GM13976 (cell line): ENCODE measurements around the gene ZNF431.
"Not testable (repeated sequence)": the region's sequence is repeated elsewhere in the genome, so short reads cannot be mapped to it uniquely, and the experiment has no call there.

Experiments used
- DNase-seq: peaks from one replicate; pipeline ENCODE4 v3.0.0; 2012; ENCODE audit warnings: low spot score
- in situ Hi-C: fragments of 300-500 bp; cut with MboI; formaldehyde crosslinking; loops from one replicate; pipeline ENCODE4 v1.12.0; 2022; ENCODE audit warnings: low sequenced_read_pairs, mixed read lengths, inconsistent platforms; ENCODE audit not compliant: unreplicated experiment
- TF ChIP-seq, protein P1 (sequence below): IDR thresholded peaks from 2 replicates; pipeline ENCODE4 v1.5.1; 2012; ENCODE audit warnings: borderline replicate concordance, mild to moderate bottlenecking; ENCODE audit not compliant: insufficient read depth; ENCODE audit errors: extremely low read depth, missing control alignments, control extremely low read depth

The ZNF431 gene

DNA sequence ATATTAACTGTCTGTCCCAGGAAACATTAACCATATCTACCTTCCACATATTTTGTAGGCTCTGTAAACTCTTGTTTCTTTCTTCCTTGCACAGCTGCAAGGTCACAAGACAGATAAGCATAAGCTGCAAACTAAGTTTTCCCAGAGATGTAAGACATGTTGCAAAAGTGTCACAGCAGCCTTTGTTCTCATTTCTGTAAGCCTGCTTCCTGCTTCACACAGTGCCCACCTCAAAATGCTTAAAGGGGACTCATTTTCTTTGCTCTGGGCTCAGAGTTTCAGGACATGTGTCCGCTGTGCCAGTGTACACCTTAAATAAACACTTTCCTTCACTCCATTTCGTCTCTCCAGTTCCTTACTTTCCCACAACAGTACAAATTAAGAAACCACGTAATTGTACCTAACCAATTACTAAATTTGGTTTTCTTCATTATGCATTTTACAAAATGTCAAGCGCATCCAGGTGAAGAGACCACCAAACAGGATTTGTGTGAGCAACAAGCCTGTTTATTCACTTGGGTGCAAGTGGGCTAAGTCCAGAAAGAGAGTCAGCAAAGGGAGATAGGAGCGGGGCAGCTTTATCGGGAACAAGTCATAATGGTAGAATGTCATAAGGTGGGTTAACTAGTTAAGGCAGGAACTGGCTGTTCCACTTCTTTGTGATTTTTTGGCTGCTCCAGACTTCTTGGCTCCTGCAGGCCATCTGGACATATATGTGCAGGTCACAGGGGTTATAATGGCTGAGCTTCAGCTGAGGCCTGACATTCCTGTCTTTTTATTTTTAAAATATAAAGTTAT, 12.7 kb upstream of the ZNF431 start:
- TF ChIP-seq, protein P1, sequence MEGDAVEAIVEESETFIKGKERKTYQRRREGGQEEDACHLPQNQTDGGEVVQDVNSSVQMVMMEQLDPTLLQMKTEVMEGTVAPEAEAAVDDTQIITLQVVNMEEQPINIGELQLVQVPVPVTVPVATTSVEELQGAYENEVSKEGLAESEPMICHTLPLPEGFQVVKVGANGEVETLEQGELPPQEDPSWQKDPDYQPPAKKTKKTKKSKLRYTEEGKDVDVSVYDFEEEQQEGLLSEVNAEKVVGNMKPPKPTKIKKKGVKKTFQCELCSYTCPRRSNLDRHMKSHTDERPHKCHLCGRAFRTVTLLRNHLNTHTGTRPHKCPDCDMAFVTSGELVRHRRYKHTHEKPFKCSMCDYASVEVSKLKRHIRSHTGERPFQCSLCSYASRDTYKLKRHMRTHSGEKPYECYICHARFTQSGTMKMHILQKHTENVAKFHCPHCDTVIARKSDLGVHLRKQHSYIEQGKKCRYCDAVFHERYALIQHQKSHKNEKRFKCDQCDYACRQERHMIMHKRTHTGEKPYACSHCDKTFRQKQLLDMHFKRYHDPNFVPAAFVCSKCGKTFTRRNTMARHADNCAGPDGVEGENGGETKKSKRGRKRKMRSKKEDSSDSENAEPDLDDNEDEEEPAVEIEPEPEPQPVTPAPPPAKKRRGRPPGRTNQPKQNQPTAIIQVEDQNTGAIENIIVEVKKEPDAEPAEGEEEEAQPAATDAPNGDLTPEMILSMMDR, result no peak
- in situ Hi-C loops, result no loop called here
- no peak for DNase-seq

DNA sequence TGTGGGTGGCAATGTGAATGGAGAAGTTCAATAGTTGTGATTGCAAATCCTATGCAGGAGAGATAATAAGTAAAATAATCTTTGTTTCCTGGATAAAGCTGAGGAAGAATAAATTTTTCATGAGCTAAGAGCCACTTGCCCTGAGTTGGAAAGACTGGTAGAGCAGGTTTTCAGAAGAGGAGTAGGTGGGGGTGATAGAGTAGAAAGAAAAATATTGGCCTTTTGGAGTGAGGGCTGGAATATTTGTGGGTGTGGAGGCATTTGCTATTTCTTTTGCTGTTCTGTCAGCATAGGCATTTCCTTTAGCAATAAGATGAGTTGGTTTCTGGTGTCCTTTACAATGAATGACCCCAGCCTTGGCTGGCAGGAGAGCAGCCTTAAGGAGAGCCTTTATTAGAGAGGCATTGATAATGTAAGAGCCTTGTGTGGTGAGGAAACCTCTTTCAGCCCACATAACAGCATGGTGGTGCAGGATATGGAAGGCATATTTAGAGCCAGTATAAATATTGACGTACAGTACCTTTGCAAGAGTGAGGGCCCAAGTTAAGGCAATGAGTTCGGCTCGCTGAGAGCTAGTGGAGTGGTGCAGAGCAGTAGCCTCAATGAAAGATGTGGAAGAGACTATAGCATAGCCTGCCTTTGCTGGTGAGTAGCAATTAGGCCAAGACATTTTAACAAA, 11.6 kb upstream of the ZNF431 start:
- in situ Hi-C loops, result no loop called here
- TF ChIP-seq, protein P1, result no peak
- DNase-seq, result no peak

DNA sequence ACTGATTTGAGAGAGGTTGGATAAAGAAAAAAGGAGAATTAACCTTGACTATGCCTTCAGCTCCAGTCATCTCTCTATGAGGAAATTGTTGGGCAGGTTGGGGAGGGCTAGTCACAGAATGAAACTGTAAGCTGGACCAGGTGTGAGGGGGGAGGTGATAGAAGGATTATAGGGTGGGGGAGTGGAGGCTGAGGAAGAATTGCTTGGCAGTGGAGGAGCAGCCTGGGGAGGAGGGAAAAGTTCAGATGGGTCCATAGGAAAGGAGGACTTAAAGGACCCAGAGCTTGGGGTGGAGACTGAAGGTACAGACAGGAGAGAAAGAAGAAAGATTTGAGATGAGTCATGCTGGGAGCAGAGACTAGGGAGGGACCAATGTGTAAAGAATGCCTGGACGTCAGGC, 8.2 kb upstream of the ZNF431 start:
- in situ Hi-C loops, result no loop called here
- TF ChIP-seq, protein P1, result no peak
- DNase-seq, result no peak

DNA sequence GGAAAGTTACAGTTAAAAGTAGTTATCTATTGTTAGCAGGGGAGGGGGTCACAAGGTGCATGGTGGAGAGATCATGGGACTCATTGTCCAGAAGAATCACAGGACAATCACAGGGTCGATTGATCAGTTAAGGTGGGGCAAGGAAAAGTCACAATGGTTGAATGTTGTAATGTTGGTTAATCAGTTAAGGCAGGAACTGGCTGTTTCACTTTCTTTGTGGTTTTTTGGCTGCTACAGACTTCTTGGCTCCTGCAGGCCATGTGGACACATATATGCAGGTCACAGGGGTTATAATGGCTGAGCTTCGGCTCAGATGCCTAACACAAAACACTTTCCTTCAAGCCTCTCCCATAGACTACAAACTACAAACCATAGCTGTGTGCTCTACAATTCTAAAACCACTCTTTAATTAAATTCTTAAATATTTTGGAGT, 6.9 kb upstream of the ZNF431 start:
- no peak for DNase-seq
- TF ChIP-seq, protein P1, result no peak
- in situ Hi-C loops, result no loop called here

DNA sequence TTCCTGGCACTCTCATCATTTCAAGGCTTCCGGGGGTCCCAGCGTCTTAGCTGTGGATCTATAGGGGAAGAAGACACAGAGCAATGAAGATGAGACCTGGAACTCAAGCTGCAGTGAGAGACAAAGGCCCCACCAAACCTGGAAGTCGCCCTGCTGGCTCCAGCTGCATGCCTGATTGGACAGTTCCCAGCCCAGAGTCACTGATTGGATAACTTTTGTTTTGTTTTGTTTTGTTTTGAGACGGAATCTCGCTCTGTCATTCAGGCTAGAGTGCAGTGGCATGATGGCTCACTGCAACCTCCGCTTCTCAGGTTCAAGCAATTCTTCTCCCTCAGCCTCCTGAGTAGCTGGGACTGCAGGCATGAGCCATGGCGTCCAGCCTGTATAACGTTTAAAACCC, 6.4 kb upstream of the ZNF431 start:
- in situ Hi-C loops, result no loop called here
- TF ChIP-seq, protein P1, result no peak

DNA sequence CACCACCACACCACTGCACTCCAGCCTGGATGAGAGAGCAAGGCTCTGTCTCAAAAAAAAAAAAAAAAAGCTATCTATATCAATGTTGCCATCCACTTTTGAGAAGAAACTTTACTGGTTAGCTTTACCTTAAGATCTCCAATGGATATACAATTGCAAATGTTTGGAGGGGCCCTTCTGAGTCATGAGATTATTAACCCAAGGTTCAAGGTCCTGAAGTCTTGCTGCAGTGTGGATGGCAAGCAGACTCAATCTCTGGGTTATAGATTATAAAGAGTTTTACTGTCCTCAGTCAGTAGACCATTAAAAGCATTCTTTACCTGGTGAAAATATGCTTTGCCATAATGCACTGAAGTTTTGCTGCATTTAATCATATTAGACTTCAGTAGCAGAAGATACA, 3.7 kb upstream of the ZNF431 start:
- no peak for DNase-seq
- TF ChIP-seq, protein P1, result no peak
- in situ Hi-C loops, result no loop called here

More for the DNA sequence above, 6.4 kb upstream of the ZNF431 start:
- no peak for DNase-seq

DNA sequence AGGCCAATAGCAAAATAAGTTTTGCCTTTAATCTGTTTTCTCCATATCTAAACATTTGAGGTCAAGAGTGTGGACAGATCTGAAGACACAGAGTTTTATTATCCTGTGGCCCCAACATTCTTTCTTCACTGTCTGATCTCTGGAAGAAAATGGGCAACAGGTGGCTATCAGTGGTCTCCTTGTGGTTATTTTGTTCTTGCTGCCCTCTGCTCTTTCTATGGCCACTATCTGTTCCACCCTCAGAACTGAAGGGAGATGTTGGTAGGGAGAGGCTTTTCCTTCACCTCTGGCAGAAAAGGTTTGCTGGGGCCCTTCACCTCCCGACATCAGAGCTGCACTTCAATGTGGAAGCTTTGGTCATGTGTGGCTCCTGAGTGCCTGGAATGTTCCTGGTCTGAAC, 834 bp upstream of the ZNF431 start:
- in situ Hi-C loops, DNase-seq: not testable (repeated sequence)
